BLaER1 treated with 17β-estradiol and CSF1 and Interleukin-3, amounts not matched to agents 10 nM and 100 nM (cell line): Measurements from ENCODE around the gene VTI1A.
"Not testable (repeated sequence)": the region's sequence is repeated elsewhere in the genome, so short reads cannot be mapped to it uniquely, and the experiment has no call there.

Experiments used
- H3K27ac ChIP-seq, 11 experiments: shearing (Covaris generic); formaldehyde crosslinking; 2 replicates each; pipeline ENCODE4 v1.8.1; 2022
- H3K27me3 ChIP-seq, 11 experiments: shearing (Covaris generic); formaldehyde crosslinking; 2 replicates each; pipeline ENCODE4 v1.8.1; 2022
- H3K36me3 ChIP-seq, 11 experiments: shearing (Covaris generic); formaldehyde crosslinking; 2 replicates each; pipeline ENCODE4 v1.8.1; 2022
- H3K4me1 ChIP-seq, 10 experiments: shearing (Covaris generic); formaldehyde crosslinking; 2 replicates each; pipeline ENCODE4 v1.8.1; 2022
- H3K4me2 ChIP-seq, 11 experiments: shearing (Covaris generic); formaldehyde crosslinking; 2 replicates each; pipeline ENCODE4 v1.8.1; 2022
- H3K4me3 ChIP-seq, 10 experiments: shearing (Covaris generic); formaldehyde crosslinking; 2 replicates each; pipeline ENCODE4 v1.8.1; 2022
- H3K9ac ChIP-seq, 11 experiments: shearing (Covaris generic); formaldehyde crosslinking; 2 replicates each; pipeline ENCODE4 v1.8.1; 2022
- H3K9me3 ChIP-seq, 11 experiments: shearing (Covaris generic); formaldehyde crosslinking; replicated peaks in 1 of 11; 2 replicates each; pipeline ENCODE4 v1.8.1; 2022
- H4K20me1 ChIP-seq, 11 experiments: shearing (Covaris generic); formaldehyde crosslinking; 2 replicates each; pipeline ENCODE4 v1.8.1; 2022
- Cebpa-rat ChIP-seq, 11 experiments: shearing (Covaris generic); IDR thresholded peaks; 2 replicates each; pipeline ENCODE4 v1.8.1; 2022

Gene VTI1A

GRCh38 chr10:112723876-112724275 lies 276.9 kb downstream of the VTI1A start:
- peaks cover 0 to 28% (median 4%) of the 10 kb centered on the region in 11 experiments; a peak in 5 of 22 replicates for H3K36me3 ChIP-seq
- peaks cover 0 to 9% (median 0%) of the 10 kb centered on the region in 11 experiments; a peak in 2 of 22 replicates for H3K9me3 ChIP-seq
- H3K4me2 ChIP-seq = no peak overlapping the region
- peaks cover 0 to 19% (median 0%) of the 10 kb centered on the region in 10 experiments; a peak in 4 of 20 replicates for H3K4me1 ChIP-seq
- no peaks in the 10 kb centered on the region for H3K27me3 ChIP-seq
- no peak overlapping the region for H3K9ac ChIP-seq
- no peak overlapping the region for H3K4me3 ChIP-seq
- H4K20me1 ChIP-seq = no peaks in the 10 kb centered on the region
- TF ChIP-seq Cebpa-rat (IDR thresholded peaks at IDR 0.05) = no peak
- H3K27ac ChIP-seq = no peak overlapping the region

- peaks cover 0 to 9% (median 0%) of the 10 kb centered on the region in 11 experiments; a peak in 2 of 22 replicates for H3K9me3 ChIP-seq
- H3K4me2 ChIP-seq = no peak overlapping the region
- H3K36me3 ChIP-seq = peaks cover 0 to 28% (median 3%) of the 10 kb centered on the region in 11 experiments; a peak in 5 of 22 replicates
- TF ChIP-seq Cebpa-rat (IDR thresholded peaks at IDR 0.05) = no peak
- no peaks in the 10 kb centered on the region for H3K27me3 ChIP-seq
- H3K4me3 ChIP-seq = no peak overlapping the region
- no peak overlapping the region for H3K9ac ChIP-seq
- H3K4me1 ChIP-seq = peaks cover 0 to 16% (median 0%) of the 10 kb centered on the region in 10 experiments; a peak in 4 of 20 replicates
- no peaks in the 10 kb centered on the region for H4K20me1 ChIP-seq
- H3K27ac ChIP-seq = no peak overlapping the region
Observed at GRCh38 chr10:112724404-112724991, 277.5 kb downstream of the VTI1A start.

GRCh38 chr10:112728118-112728883 lies 281.3 kb downstream of the VTI1A start:
- no peaks in the 10 kb centered on the region for H3K27me3 ChIP-seq
- H3K4me1 ChIP-seq = peaks cover 9 to 32% (median 15%) of the 10 kb centered on the region in 10 experiments
- no peak overlapping the region for H3K27ac ChIP-seq
- H3K9me3 ChIP-seq = no peaks in the 10 kb centered on the region
- no peak overlapping the region for H3K4me3 ChIP-seq
- no peaks in the 10 kb centered on the region for H4K20me1 ChIP-seq
- H3K36me3 ChIP-seq = peaks cover 0 to 27% (median 0%) of the 10 kb centered on the region in 11 experiments; a peak in 3 of 22 replicates
- no peak overlapping the region for H3K9ac ChIP-seq
- no peak overlapping the region for H3K4me2 ChIP-seq
- no peak for TF ChIP-seq Cebpa-rat (IDR thresholded peaks at IDR 0.05)

- Histone ChIP-seq H3K9me3 (no peaks in the 10 kb centered on the region), H3K4me2 (no peak overlapping the region), H3K4me1 (peaks cover 9 to 32% (median 15%) of the 10 kb centered on the region in 10 experiments), H3K27ac (no peak overlapping the region), H3K36me3 (peaks cover 0 to 20% (median 0%) of the 10 kb centered on the region in 11 experiments; a peak in 3 of 22 replicates), H3K9ac (no peak overlapping the region), H3K4me3 (no peak overlapping the region), H4K20me1 (no peaks in the 10 kb centered on the region), H3K27me3 (no peaks in the 10 kb centered on the region)
- TF ChIP-seq Cebpa-rat (IDR thresholded peaks at IDR 0.05) = no peak
Observed at GRCh38 chr10:112728997-112729396, 282.0 kb downstream of the VTI1A start.

GRCh38 chr10:112731450-112731849 lies 284.4 kb downstream of the VTI1A start:
- H3K9me3 ChIP-seq, H3K4me3 ChIP-seq, H4K20me1 ChIP-seq, H3K9ac ChIP-seq, H3K27me3 ChIP-seq: not testable (repeated sequence)
- H3K4me1 ChIP-seq = peaks cover 9 to 32% (median 15%) of the 10 kb centered on the region in 10 experiments
- H3K4me2 ChIP-seq = peak overlapping the region in 3 of 11 experiments; percentile 67 to 77 (median 71); a peak in 6 of 22 replicates
- peaks cover 0 to 13% (median 0%) of the 10 kb centered on the region in 11 experiments; a peak in 2 of 22 replicates for H3K36me3 ChIP-seq
- H3K27ac ChIP-seq = peak overlapping the region in 2 of 11 experiments; percentile 11 to 41; a peak in 1 of 22 replicates

GRCh38 chr10:112732277-112732921 lies 285.4 kb downstream of the VTI1A start:
- H3K36me3 ChIP-seq = peaks cover 0 to 14% (median 0%) of the 10 kb centered on the region in 11 experiments; a peak in 5 of 22 replicates
- H3K4me3 ChIP-seq = no peak overlapping the region
- H3K27ac ChIP-seq = peak overlapping the region in 2 of 11 experiments; percentile 11 to 41; a peak in 3 of 22 replicates
- no peaks in the 10 kb centered on the region for H4K20me1 ChIP-seq
- no peak overlapping the region; a peak in 1 of 22 replicates for H3K9ac ChIP-seq
- H3K27me3 ChIP-seq = no peaks in the 10 kb centered on the region
- peak overlapping the region; percentile 15 to 77 (median 54); a peak in 20 of 22 replicates for H3K4me2 ChIP-seq
- H3K9me3 ChIP-seq = no peaks in the 10 kb centered on the region
- peaks cover 9 to 32% (median 15%) of the 10 kb centered on the region in 10 experiments for H3K4me1 ChIP-seq
- no peak for TF ChIP-seq Cebpa-rat (IDR thresholded peaks at IDR 0.05)

GRCh38 chr10:112735041-112735695 lies 288.2 kb downstream of the VTI1A start:
- no peaks in the 10 kb centered on the region for H4K20me1 ChIP-seq
- H3K4me1 ChIP-seq = peaks cover 9 to 27% (median 14%) of the 10 kb centered on the region in 10 experiments
- no peak overlapping the region for H3K9ac ChIP-seq
- no peak overlapping the region for H3K27ac ChIP-seq
- no peak overlapping the region for H3K4me2 ChIP-seq
- no peak for TF ChIP-seq Cebpa-rat (IDR thresholded peaks at IDR 0.05)
- no peaks in the 10 kb centered on the region for H3K27me3 ChIP-seq
- no peak overlapping the region for H3K4me3 ChIP-seq
- peaks cover 0 to 8% (median 2%) of the 10 kb centered on the region in 11 experiments; a peak in 7 of 22 replicates for H3K9me3 ChIP-seq
- peaks cover under 1 to 38% (median 12%) of the 10 kb centered on the region in 11 experiments; a peak in 13 of 22 replicates for H3K36me3 ChIP-seq
